ENCODE measurements around the gene AKTIP.

AKTIP gene

GRCh38 chr16:53449816-53450517 lies 53.0 kb downstream of the AKTIP start:
- no peak for DNase-seq (ENCODE audit: low read depth in 2 of 2)
- TF ChIP-seq CTCF (IDR thresholded peaks at IDR 0.05; ENCODE audit: low read depth, low read length) = no peak
- no peak overlapping the region for H3K4me3 ChIP-seq (replicated peaks in 1 of 2; ENCODE audit: low read depth in 2 of 2, low read length in 2 of 2)

- no peak overlapping the region for H3K4me3 ChIP-seq (replicated peaks in 1 of 2; ENCODE audit: low read depth in 2 of 2, low read length in 2 of 2)
- TF ChIP-seq CTCF (IDR thresholded peaks at IDR 0.05; ENCODE audit: low read depth, low read length) = no peak
- no peak for DNase-seq (ENCODE audit: low read depth in 2 of 2)
Observed at GRCh38 chr16:53446090-53446489, 56.9 kb downstream of the AKTIP start.

- DNase-seq (ENCODE audit: low read depth in 2 of 2) = no peak
- no peak overlapping the region for H3K4me3 ChIP-seq (replicated peaks in 1 of 2; ENCODE audit: low read depth in 2 of 2, low read length in 2 of 2)
- TF ChIP-seq CTCF (IDR thresholded peaks at IDR 0.05; ENCODE audit: low read depth, low read length) = no peak
Observed at GRCh38 chr16:53445534-53445933, 57.5 kb downstream of the AKTIP start.
